GM18873 (cell line): Measurements from ENCODE around the gene ZNF44.
"Not testable (repeated sequence)": the region's sequence is repeated elsewhere in the genome, so short reads cannot be mapped to it uniquely, and the experiment has no call there.

Source experiments
- ATAC-seq: cut with Tn5 transposase; IDR thresholded peaks from one replicate; pipeline ENCODE4 v1.9.1; 2021; ENCODE audit warnings: mild to moderate bottlenecking, moderate library complexity, moderate number of reproducible peaks; ENCODE audit not compliant: unreplicated experiment, low FRiP score

Gene ZNF44

GRCh38 chr19:12294249-12295158 is at the start of gene ZNF44:
TSS of gene ZNF44 (minus strand) at chr19:12294883. CDS start at chr19:12294694, 189 bp downstream.
- ATAC-seq: peak; percentile 81

GRCh38 chr19:12333162-12334159 is 38.8 kb upstream of the ZNF44 start, which contains the start of gene ZNF563:
TSS of gene ZNF563 (minus strand) at chr19:12333633. CDS start at chr19:12333482, 151 bp downstream.
- peak; percentile 75 for ATAC-seq

GRCh38 chr19:12331211-12331941 is 36.7 kb upstream of the ZNF44 start:
- ATAC-seq: no peak

- no peak for ATAC-seq
Measured at GRCh38 chr19:12330340-12330739, 35.7 kb upstream of the ZNF44 start.

GRCh38 chr19:12325690-12326089 is 31.0 kb upstream of the ZNF44 start:
- ATAC-seq: no peak

GRCh38 chr19:12318782-12319413 is 24.2 kb upstream of the ZNF44 start:
- no peak for ATAC-seq

- no peak for ATAC-seq
Measured at GRCh38 chr19:12314553-12314952, 19.9 kb upstream of the ZNF44 start.

GRCh38 chr19:12308891-12309290 is 14.2 kb upstream of the ZNF44 start:
- ATAC-seq: not testable (repeated sequence)

GRCh38 chr19:12295191-12295590 is 508 bp upstream of the ZNF44 start:
- ATAC-seq: no peak

- ATAC-seq: peak; percentile 52
Measured at GRCh38 chr19:12293777-12294248, 870 bp downstream of the ZNF44 start.

- ATAC-seq: no peak
Measured at GRCh38 chr19:12289790-12290065, 5.0 kb downstream of the ZNF44 start.

GRCh38 chr19:12287958-12288500 is 6.7 kb downstream of the ZNF44 start:
- ATAC-seq: no peak

- no peak for ATAC-seq
Measured at GRCh38 chr19:12284631-12285030, 10.1 kb downstream of the ZNF44 start.

- no peak for ATAC-seq
Measured at GRCh38 chr19:12284226-12284625, 10.5 kb downstream of the ZNF44 start.

GRCh38 chr19:12278713-12279112 is 16.0 kb downstream of the ZNF44 start:
- no peak for ATAC-seq

- ATAC-seq: no peak
Measured at GRCh38 chr19:12272980-12273901, 21.4 kb downstream of the ZNF44 start.

GRCh38 chr19:12272386-12272785 is 22.3 kb downstream of the ZNF44 start:
- ATAC-seq: no peak

- no peak for ATAC-seq
Measured at GRCh38 chr19:12270854-12271253, 23.8 kb downstream of the ZNF44 start.
